GM04504 (cell line): ENCODE data around the gene REXO2.
A peak's percentile ranks its signal among the peaks of the same experiment; 100 is the strongest.

Experiments
- DNase-seq: peaks from one replicate; pipeline ENCODE4 v3.0.0-alpha.2; 2012; ENCODE audit warnings: low read depth

REXO2 gene

DNA sequence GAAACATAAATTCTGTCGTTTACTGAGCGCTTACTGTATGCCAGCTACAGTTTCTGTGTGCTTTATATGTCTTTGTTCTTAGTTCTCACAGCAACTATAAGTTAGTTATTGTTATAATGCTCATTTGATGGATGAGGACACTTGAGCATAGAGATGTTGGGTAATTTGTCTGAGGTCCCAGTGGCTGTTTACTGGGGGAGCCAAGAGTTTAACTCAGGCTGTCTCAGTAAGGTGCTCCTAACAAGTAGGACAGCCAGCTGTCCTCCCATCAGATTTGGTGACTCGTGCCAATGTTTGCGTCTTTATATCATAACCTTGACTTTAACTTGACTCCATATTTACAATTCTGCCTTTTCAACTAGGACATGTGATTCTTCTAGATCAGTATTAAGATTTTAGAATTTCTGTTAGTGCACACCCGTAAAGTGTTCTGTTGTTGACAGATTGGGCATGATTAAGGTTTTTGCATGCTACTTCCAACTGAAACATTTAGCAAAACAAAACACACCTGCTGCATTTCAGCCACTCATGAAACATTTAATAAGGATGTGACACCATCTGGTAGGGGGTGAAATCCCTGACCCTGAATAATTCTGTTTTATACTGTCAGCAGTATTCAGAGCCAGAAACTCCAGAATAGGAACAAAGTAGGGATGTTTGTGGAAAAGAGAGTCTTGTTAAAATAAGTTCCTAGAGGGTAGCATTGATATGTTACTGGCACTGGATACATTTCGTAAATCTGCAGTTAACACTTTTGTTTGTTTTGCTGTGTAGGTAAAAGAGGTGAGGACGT is 1.9 kb downstream of the REXO2 start:
- no peak for DNase-seq

DNA sequence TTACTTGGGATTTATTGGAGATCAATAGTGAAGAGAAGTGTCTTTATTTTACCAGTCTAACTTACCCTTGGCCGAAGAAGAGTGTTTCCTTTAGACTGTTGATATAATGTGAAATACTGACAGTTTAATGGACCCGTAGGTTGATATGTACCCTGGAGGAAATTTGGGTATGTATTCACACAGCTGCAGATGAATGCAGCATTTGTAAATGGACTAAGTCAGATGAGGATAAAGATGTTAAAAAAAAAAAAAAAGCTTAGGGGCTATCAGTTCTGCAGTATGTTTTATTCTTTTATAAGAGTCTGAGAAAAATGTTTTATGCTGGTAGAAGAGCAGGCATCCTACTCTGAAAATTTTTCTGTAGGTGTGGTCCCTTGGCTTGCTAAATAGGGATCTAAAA is 2.7 kb downstream of the REXO2 start:
- DNase-seq = no peak

DNA sequence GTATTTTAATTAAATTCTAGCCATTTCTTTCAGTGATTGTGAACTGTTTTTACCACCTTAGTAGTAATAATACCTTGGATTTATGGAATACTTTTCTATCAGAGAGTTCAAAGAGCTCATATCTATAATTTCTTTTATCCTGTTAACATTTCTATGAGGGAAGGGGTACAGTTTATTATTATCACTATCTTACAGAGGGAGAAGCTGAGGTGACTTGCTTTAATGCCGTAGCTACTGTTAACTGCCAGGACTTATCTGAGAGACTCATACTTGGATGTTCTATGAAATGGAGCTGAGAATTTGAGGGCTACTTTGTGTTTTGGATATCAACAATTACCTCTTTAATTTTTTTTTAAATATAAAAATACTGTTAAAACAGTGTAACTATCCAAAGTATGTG is 3.3 kb downstream of the REXO2 start:
- no peak for DNase-seq

DNA sequence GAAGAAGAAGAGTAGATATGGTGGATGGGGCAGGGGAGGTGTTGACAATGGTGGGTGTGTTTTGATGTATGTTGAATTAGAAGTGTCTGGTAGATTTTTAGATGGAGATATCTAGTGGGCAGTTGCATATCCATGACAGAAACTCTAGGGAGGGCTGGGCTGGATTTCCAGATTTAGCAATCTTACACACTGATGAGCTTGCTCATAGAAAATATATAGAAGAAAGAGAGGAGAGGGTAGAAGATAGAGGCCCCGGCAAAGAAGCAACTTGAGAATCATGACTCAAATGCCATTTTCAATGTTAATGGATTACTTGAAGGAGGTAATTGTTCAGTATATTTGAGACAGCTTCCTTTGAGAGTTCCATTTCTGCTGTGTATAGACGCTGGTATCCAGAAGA is 8.2 kb downstream of the REXO2 start:
- DNase-seq = no peak

DNA sequence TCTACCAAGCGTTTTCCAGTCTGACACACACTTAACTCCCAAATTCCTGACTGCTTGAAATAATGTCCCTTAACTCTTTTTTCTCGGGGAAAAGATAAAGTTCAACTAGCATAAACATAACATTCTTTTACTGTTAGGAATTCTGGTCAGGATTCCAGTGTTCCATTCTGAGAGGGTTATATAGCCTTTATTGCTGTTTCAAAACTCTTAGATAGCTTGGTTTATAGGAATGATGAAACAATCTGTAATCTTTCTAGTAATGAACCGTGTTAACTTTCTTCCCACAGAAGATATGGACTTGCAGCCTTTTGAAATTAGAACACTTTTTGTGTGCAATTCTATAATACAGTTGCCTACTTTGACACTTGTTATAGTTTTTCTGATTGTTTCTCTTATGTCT is 8.6 kb downstream of the REXO2 start:
- DNase-seq = no peak

DNA sequence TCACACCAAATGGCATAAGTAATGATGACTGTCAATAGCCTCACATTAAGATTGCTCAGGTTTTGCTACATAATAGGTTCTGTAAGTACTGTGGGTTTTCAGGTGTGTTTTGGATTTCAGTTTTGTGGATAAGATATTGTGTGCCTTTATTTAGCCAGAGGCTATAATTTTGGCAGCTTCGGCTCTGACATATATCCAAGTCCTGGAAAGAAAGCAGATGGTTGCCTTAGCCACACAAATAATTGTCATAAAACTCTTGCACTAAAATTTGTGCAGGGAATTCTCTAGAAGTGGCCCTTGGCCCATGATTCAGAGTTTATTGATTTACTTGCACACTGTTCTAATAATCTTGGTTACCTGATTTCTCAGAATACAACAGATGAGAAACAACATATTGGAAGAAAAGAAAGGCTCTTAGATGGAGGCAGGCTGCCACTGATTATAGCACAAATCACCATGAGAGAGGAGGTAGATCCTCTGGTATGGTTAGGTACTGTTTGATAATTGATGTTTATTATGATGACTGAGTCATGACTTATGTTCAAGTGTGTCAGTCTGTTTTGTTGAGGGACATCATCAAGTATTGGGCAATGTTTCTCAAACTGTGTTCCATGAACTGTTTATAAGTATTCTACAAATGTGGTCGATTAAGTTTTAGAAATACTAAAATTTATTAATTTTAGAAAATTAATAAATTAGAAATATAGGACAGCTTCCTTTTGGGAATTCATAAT is 9.6 kb downstream of the REXO2 start:
- DNase-seq = no peak

DNA sequence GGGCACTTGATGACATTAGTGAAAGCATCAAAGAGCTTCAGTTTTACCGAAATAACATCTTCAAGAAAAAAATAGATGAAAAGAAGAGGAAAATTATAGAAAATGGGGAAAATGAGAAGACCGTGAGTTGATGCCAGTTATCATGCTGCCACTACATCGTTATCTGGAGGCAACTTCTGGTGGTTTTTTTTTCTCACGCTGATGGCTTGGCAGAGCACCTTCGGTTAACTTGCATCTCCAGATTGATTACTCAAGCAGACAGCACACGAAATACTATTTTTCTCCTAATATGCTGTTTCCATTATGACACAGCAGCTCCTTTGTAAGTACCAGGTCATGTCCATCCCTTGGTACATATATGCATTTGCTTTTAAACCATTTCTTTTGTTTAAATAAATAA is 10.6 kb downstream of the REXO2 start:
- no peak for DNase-seq

DNA sequence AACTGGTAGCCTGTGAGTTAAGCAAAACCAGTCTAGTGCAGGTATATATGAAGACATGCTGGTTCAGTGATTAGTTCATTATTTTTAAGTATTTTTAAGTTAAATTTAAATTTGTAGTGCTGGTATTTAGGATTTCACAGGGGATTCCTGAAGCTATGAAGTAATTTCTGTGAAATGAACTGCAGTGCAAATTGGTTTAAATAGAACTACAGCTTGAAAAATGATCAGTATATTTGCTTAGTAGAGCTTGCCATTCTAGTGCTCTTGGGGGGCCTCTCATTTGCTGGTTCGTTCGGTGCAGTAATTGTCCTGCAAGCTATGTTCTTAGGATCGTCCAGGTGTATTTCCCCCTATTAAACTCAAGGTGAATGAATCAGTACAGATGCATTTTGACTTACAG is 13.1 kb downstream of the REXO2 start:
- no peak for DNase-seq

DNA sequence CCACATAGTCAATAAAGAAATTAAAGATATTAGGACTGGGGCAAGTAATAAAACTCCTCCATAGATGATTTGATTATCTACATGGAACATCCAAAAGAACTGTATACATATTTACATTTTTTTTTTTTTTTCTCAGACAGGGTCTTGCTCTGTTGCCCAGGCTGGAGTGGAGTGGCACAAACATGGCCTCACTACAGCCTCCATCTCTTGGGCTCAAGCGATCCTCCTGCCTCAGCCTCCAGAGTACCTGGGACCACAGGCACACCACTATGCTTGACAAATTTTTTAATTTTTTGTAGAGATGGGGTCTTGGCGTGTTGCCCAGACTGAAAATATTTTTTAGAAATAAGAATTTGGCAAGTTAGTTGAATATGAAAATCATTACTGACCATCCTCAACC is 24.7 kb downstream of the REXO2 start:
- no peak for DNase-seq

DNA sequence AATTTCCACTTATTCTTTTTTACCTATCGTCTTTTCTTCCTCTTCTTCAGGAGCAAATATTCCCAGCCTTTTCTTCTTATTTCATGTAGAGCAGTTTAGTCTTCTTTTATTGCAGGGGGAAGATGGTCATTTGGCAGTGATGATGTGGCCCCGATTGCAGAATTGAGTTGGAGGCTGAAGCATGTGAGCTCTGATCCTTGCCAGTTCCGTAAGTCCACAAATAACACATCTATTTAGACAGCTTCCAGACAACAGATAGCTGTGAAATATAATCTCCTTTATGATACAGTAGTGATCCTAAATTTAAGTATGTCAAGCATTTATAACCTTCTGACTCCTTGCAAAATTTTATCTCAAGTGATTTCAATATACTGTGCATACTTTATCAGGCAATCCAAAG is 27.5 kb downstream of the REXO2 start:
- DNase-seq = no peak

DNA sequence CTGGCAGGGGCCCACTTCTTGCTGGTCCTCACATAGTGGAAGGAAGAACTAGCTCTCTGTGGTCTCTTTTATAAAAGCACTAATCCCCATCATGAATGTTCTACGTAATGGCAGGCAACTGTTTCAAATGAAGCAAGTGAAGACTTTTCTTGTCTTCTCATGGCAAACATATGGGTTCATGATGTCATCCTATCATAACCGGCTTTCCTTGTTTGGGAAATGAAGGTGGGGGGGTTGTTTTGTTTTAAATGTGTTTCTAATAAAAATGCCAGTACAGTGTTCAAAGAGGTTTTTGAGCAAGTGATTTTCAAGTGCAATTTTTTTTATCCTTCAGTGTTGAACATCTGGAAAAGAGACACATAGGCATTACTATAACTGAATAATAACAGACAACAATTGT is 33.4 kb downstream of the REXO2 start:
- peak; percentile 15 for DNase-seq

DNA sequence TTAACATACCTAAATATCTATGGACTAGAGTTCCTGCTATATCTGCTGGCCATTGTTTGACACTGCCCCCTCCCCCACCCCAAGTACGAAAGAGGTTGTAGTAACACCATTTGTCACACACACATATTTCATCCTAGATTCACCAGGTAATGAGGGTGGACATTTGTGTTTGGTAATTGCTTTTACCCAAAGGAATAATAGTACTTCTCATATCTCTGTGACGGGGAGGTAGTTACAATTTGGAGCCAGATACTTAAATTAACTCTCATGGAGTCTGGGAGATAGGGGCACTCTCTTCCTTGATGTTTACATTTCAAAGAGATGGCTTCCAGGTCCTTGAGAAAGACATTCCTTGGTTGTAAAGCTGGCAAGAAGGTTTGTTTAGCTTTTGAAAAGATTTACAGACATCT is 38.7 kb downstream of the REXO2 start:
- no peak for DNase-seq

DNA sequence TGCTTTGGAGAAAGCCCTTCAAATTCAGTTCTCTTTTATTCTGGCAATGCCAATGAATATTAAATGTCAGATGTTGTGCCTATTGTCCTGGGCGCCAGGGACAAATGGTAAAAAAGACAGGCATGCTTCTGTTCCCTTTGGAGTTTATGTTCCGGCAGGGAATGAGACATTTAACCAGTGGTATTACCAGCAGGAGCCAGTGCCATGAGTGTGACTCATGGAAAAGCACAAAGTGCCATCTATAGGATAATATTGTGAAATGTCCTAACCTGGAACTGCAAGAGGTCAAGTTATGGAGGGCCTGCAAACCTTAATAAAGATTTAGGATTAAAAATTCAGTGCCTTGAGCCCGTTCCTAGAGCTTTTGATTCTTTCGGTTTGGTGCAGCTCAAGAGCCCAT is 39.5 kb downstream of the REXO2 start:
- DNase-seq = no peak

DNA sequence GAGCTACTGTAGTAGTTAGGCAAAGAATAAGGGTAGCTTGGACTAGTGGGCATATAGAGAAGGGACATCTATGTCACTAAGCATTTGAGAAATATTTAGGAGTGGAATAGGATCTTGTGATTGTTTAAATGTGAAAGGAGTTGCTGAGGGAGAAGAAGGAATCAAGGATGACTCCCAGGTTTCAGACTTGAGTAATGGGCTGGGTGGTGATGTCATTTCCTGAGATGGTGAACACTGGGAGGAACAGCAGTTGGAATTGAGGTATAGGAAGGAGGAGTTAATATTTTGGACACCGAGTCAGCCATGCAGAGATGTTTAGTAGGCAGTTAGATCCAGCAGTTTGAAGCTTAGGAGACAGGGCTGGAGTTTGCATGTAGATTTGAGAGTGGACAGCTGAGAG is 40.1 kb downstream of the REXO2 start:
- no peak for DNase-seq

DNA sequence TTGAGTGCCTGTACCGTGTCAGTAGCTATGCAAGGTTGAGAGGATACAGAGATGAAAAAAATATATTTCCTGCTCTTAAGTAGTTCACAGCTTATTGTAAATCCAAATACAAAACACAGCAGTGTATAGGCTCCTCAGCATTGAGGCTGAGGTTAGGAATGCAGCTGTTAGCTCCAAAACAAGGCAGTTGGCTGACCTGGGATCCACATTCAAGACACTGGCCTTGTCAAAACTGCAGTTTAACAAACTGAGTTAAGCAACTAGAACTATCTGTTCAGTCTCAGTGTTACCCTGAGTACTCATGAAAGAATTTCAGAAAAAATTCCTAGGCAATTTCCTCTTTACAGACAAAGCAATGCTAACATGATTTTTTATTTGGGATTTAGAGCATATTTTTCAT is 42.8 kb downstream of the REXO2 start:
- no peak for DNase-seq

DNA sequence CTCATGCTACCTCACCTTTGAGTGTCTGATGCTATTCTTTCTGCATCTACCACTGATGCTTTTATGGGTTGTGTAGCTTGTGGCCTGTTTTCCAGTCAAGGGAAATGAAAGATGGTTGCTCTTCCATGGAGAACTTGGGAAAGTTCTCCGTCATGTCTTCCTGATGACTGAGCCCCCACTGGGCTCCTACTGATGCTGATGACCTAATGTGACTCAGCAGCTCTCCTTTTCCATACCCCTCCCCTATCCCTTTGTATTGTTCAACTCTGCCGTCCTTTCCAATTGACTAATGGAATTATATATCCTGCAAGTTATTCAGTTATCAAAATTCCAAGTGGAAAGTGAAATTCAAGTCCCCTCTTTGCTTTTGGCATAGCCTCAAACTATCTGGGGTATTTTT is 44.7 kb downstream of the REXO2 start:
- DNase-seq = no peak

DNA sequence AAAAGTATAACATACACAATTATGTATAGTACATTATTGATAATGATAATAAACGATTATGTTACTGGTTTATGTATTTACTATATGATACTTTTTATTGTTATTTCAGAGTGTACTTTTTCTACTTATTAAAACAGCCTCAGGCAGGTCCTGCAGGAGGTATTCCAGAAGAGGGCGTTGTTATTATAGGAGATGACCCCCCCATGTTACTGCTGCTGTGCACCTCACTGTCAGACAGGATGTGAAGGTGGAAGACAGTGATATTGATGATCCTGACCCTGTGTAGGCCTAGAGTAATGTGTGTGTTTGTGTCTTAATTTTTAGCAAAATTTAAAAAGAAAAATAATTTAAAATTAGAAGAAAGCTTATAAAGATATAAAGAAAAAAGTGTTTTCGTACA is 57.6 kb downstream of the REXO2 start:
- DNase-seq = no peak

DNA sequence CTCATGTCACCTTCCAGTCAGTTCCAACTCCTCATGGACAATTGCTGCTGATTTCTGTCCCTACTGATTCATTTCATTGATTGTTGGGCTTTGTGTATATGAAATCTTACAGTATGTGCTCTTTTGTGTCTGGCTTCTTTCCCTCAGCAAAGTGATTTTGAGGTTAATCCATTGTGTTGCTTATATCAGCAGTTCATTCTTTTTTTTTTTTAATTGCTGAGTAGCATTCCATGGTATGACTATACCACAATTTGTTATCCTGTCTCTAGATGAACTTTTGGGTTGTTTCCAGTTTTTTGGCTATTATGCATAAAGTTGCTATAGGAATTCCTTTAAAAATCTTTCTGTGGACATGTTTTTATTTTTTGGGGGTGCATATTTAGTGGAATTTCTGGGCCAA is 60.5 kb downstream of the REXO2 start:
- no peak for DNase-seq
